ENCODE data around the gene HOXA6. TPM values are rescaled to one million over a fixed set of nuclear protein-coding genes. Genes with fewer than 3 reads are reported as not detected.

The HOXA6 gene
- total and polyA plus RNA-seq, 2 donors (not counting 3 experiments of a cell fraction or from before 2014, with no cell fraction given), result 10.0 to 20.7 TPM

MicroRNAs within 50 kb of the gene (microRNA counts, 767-probe panel; counts per million panel counts)
- microRNA hsa-miR-196b-5p, result 723 counts per million, percentile 96 among the panel's probes with 10 or more counts

Small RNAs within 50 kb of the gene (microRNA-seq; reads per million reads assigned to microRNA genes)
- gene MIR196B (ENCODE audit: borderline number of aligned reads, borderline replicate concordance), result 5,893 reads per million, percentile 95 among the genes with 10 or more reads in this experiment

Small RNAs within 50 kb of the gene (small RNA-seq; reads per million reads assigned to genes)
- gene AC004080.5 (ENCODE audit: insufficient read depth, insufficient read length, low read depth, low replicate concordance) (not detected), gene RF01977 (ENCODE audit: insufficient read depth, insufficient read length, low read depth, low replicate concordance) (not detected), gene RF02140 (ENCODE audit: insufficient read depth, insufficient read length, low read depth, low replicate concordance) (not detected), gene RF02141 (ENCODE audit: insufficient read depth, insufficient read length, low read depth, low replicate concordance) (not detected)

Other genes with a start within 250 kb of the HOXA6 start
- gene HOXA1, start 51.8 kb downstream of the HOXA6 start, total RNA-seq, result 1.5 and 2.4 TPM in 2 replicates
- gene HOXA1, start 51.8 kb downstream of the HOXA6 start, polyA plus RNA-seq, result 1.2 and 1.5 TPM in 2 replicates
- gene HOXA2, start 45.1 kb downstream of the HOXA6 start, total RNA-seq, result 2.2 and 2.3 TPM in 2 replicates
- 1.6 and 1.9 TPM in 2 replicates for gene HOXA2, start 45.1 kb downstream of the HOXA6 start, polyA plus RNA-seq
- gene HOXA4, start 17.0 kb downstream of the HOXA6 start, total RNA-seq, result 7.5 and 8.1 TPM in 2 replicates
- gene HOXA4, start 17.0 kb downstream of the HOXA6 start, polyA plus RNA-seq, result 4.9 and 5.8 TPM in 2 replicates
- gene HOXA5, start 4.1 kb downstream of the HOXA6 start, total RNA-seq, result 18.8 and 21.4 TPM in 2 replicates
- gene HOXA5, start 4.1 kb downstream of the HOXA6 start, polyA plus RNA-seq, result 18.6 and 22.1 TPM in 2 replicates
- 12.0 and 14.0 TPM in 2 replicates for gene HOXA3, start 4.8 kb upstream of the HOXA6 start, total RNA-seq
- 4.2 and 4.7 TPM in 2 replicates for gene HOXA3, start 4.8 kb upstream of the HOXA6 start, polyA plus RNA-seq
- 15.6 and 18.5 TPM in 2 replicates for gene HOXA7, start 8.9 kb upstream of the HOXA6 start, total RNA-seq
- gene HOXA7, start 8.9 kb upstream of the HOXA6 start, polyA plus RNA-seq, result 16.9 and 18.1 TPM in 2 replicates
- gene HOXA9, start 17.8 kb upstream of the HOXA6 start, total RNA-seq, result 61.6 and 62.9 TPM in 2 replicates
- 47.2 and 84.1 TPM in 2 replicates for gene HOXA9, start 17.8 kb upstream of the HOXA6 start, polyA plus RNA-seq
- gene HOXA10, start 26.5 kb upstream of the HOXA6 start, total RNA-seq, result 24.4 and 27.6 TPM in 2 replicates
- gene HOXA10, start 26.5 kb upstream of the HOXA6 start, polyA plus RNA-seq, result 23.7 and 30.3 TPM in 2 replicates
- gene HOXA11, start 37.5 kb upstream of the HOXA6 start, total RNA-seq, result 15.2 and 16.7 TPM in 2 replicates
- gene HOXA11, start 37.5 kb upstream of the HOXA6 start, polyA plus RNA-seq, result 10.4 and 10.8 TPM in 2 replicates
- 0.09 and 0.22 TPM in 2 replicates for gene HOXA13, start 52.3 kb upstream of the HOXA6 start, total RNA-seq
- 0.02 TPM in 1 of 2 replicates, not detected in the other for gene HOXA13, start 52.3 kb upstream of the HOXA6 start, polyA plus RNA-seq
- gene EVX1, start 95.0 kb upstream of the HOXA6 start, total RNA-seq, result not detected in 2 replicates
- gene EVX1, start 95.0 kb upstream of the HOXA6 start, polyA plus RNA-seq, result not detected in 2 replicates

Measured in endothelial cell of umbilical vein (primary cell).